ENCODE results near the gene CLEC16A.

GRCh38 chr16:10965440-10966061 lies 21.2 kb downstream of the CLEC16A start:
- TF ChIP-seq, protein P1, sequence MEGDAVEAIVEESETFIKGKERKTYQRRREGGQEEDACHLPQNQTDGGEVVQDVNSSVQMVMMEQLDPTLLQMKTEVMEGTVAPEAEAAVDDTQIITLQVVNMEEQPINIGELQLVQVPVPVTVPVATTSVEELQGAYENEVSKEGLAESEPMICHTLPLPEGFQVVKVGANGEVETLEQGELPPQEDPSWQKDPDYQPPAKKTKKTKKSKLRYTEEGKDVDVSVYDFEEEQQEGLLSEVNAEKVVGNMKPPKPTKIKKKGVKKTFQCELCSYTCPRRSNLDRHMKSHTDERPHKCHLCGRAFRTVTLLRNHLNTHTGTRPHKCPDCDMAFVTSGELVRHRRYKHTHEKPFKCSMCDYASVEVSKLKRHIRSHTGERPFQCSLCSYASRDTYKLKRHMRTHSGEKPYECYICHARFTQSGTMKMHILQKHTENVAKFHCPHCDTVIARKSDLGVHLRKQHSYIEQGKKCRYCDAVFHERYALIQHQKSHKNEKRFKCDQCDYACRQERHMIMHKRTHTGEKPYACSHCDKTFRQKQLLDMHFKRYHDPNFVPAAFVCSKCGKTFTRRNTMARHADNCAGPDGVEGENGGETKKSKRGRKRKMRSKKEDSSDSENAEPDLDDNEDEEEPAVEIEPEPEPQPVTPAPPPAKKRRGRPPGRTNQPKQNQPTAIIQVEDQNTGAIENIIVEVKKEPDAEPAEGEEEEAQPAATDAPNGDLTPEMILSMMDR (IDR thresholded peaks at IDR 0.05 in 4 of 5, conservative IDR thresholded peaks at IDR 0.05 in 1 of 5) = no peak
- no peak for TF ChIP-seq POLR2A (IDR thresholded peaks at IDR 0.05)
